Occipital lobe (tissue), 2 donors: ENCODE results near the gene PCDHGA5. TPM values are rescaled to one million over a fixed set of nuclear protein-coding genes. Genes with fewer than 3 reads are reported as not detected.
"Not testable (repeated sequence)": the region's sequence is repeated elsewhere in the genome, so short reads cannot be mapped to it uniquely, and the experiment has no call there.

Source experiments
- DNase-seq: peaks from one replicate; lab custom pipeline; 2025; lab: John Stamatoyannopoulos, UW
- total RNA-seq: library from RNA; depleted of rRNA; stranded (reverse); fragments of >200 nt; gene quantifications from one replicate; pipeline ENCODE4 v1.2.3, GENCODE V29; 2014

The PCDHGA5 gene
- total RNA-seq, 1 donor from 2014 or later: 6.6 TPM

DNA sequence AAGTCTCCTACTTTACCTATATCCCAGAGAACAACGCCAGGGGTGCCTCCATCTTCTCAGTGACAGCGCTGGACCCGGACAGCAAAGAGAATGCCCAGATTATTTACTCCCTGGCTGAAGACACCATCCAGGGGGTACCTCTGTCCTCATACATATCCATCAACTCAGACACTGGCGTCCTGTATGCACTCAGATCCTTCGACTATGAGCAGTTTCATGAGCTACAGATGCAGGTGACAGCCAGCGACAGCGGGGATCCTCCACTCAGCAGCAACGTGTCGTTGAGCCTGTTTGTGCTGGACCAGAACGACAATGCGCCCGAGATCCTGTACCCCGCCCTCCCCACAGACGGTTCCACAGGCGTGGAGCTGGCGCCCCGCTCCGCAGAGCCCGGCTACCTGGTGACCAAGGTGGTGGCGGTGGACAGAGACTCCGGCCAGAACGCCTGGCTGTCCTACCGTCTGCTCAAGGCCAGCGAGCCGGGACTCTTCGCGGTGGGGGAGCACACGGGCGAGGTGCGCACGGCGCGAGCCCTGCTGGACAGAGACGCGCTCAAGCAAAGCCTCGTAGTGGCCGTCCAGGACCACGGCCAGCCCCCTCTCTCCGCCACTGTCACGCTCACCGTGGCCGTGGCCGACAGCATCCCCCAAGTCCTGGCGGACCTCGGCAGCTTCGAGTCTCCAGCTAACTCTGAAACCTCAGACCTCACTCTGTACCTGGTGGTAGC is 50.7 kb downstream of the PCDHGA5 start:
- not testable (repeated sequence) for DNase-seq

GRCh38 chr5:141415275-141415618 is 51.3 kb downstream of the PCDHGA5 start:
- not testable (repeated sequence) for DNase-seq

Other genes with a start within 250 kb of the PCDHGA5 start
- gene PCDHB4, start 242.3 kb upstream of the PCDHGA5 start, total RNA-seq: 4.7 TPM
- gene PCDHB5, start 229.0 kb upstream of the PCDHGA5 start, total RNA-seq: 9.7 TPM
- 3.1 TPM for gene PCDHB6, start 214.1 kb upstream of the PCDHGA5 start, total RNA-seq
- gene PCDHB7, start 191.5 kb upstream of the PCDHGA5 start, total RNA-seq: 13.4 TPM
- 8.6 TPM for gene PCDHB8, start 186.4 kb upstream of the PCDHGA5 start, total RNA-seq
- gene PCDHB16, start 181.8 kb upstream of the PCDHGA5 start, total RNA-seq: 4.5 TPM
- 6.1 TPM for gene PCDHB9, start 177.0 kb upstream of the PCDHGA5 start, total RNA-seq
- gene PCDHB10, start 171.8 kb upstream of the PCDHGA5 start, total RNA-seq: 13.1 TPM
- gene PCDHB11, start 164.5 kb upstream of the PCDHGA5 start, total RNA-seq: 10.5 TPM
- gene PCDHB12, start 155.4 kb upstream of the PCDHGA5 start, total RNA-seq: 14.8 TPM
- 9.2 TPM for gene PCDHB13, start 150.2 kb upstream of the PCDHGA5 start, total RNA-seq
- 13.4 TPM for gene PCDHB14, start 140.8 kb upstream of the PCDHGA5 start, total RNA-seq
- gene PCDHB15, start 118.8 kb upstream of the PCDHGA5 start, total RNA-seq: 22.1 TPM
- not detected for gene SLC25A2, start 60.1 kb upstream of the PCDHGA5 start, total RNA-seq
- gene TAF7, start 43.4 kb upstream of the PCDHGA5 start, total RNA-seq: 127 TPM
- gene PCDHGA1, start 33.6 kb upstream of the PCDHGA5 start, total RNA-seq: 4.8 TPM
- 6.9 TPM for gene PCDHGA2, start 25.4 kb upstream of the PCDHGA5 start, total RNA-seq
- 4.7 TPM for gene PCDHGA3, start 20.3 kb upstream of the PCDHGA5 start, total RNA-seq
- gene PCDHGB1, start 14.1 kb upstream of the PCDHGA5 start, total RNA-seq: 7.8 TPM
- gene PCDHGA4, start 9.1 kb upstream of the PCDHGA5 start, total RNA-seq: 8.4 TPM
- gene PCDHGB2, start 4.2 kb upstream of the PCDHGA5 start, total RNA-seq: 8.3 TPM
- 12.3 TPM for gene PCDHGB3, start 6.1 kb downstream of the PCDHGA5 start, total RNA-seq
- gene PCDHGA6, start 9.7 kb downstream of the PCDHGA5 start, total RNA-seq: 12.3 TPM
- gene PCDHGA7, start 18.6 kb downstream of the PCDHGA5 start, total RNA-seq: 8.4 TPM
- 12.9 TPM for gene PCDHGB4, start 23.5 kb downstream of the PCDHGA5 start, total RNA-seq
- gene PCDHGA8, start 28.5 kb downstream of the PCDHGA5 start, total RNA-seq: 8.0 TPM
- 18.1 TPM for gene PCDHGB5, start 33.8 kb downstream of the PCDHGA5 start, total RNA-seq
- 11.9 TPM for gene PCDHGA9, start 38.6 kb downstream of the PCDHGA5 start, total RNA-seq
- 12.8 TPM for gene PCDHGB6, start 43.9 kb downstream of the PCDHGA5 start, total RNA-seq
- gene PCDHGA10, start 48.8 kb downstream of the PCDHGA5 start, total RNA-seq: 12.0 TPM
- gene PCDHGB7, start 53.5 kb downstream of the PCDHGA5 start, total RNA-seq: 15.6 TPM
- gene PCDHGA11, start 56.9 kb downstream of the PCDHGA5 start, total RNA-seq: 16.4 TPM
- gene PCDHGA12, start 66.3 kb downstream of the PCDHGA5 start, total RNA-seq: 6.9 TPM
- gene PCDHGC3, start 111.8 kb downstream of the PCDHGA5 start, total RNA-seq: 35.6 TPM
- gene PCDHGC4, start 120.9 kb downstream of the PCDHGA5 start, total RNA-seq: 91.2 TPM
- gene PCDHGC5, start 124.9 kb downstream of the PCDHGA5 start, total RNA-seq: 6.2 TPM